Hepatocyte (in vitro differentiated cells): Measurements from ENCODE around the gene FILIP1. TPM values are rescaled to one million over a fixed set of nuclear protein-coding genes. Genes with fewer than 3 reads are reported as not detected.

Experiments used
- DNase-seq: peaks from one replicate; pipeline ENCODE4 v3.0.0-alpha.2; 2016; ENCODE audit warnings: low spot score
- H2AFZ ChIP-seq: fragments of 200-600 bp; sonication (generic); 2 replicates; pipeline ENCODE4 v1.6.0; 2016; ENCODE audit warnings: antibody characterized with exemption, mild to moderate bottlenecking
- H3K27ac ChIP-seq: fragments of 200-600 bp; sonication (generic); 2 replicates; pipeline ENCODE4 v1.5.1; 2016; ENCODE audit warnings: mild to moderate bottlenecking
- H3K27me3 ChIP-seq: fragments of 200-600 bp; sonication (generic); 2 replicates; pipeline ENCODE4 v1.6.1; 2016
- H3K36me3 ChIP-seq: fragments of 200-600 bp; sonication (generic); replicated peaks from 2 replicates; pipeline ENCODE4 v1.5.1; 2016; ENCODE audit warnings: low read depth; ENCODE audit not compliant: insufficient read depth
- H3K4me1 ChIP-seq: fragments of 200-600 bp; sonication (generic); 2 replicates; pipeline ENCODE4 v1.5.1; 2016; ENCODE audit warnings: mild to moderate bottlenecking, moderate library complexity; ENCODE audit not compliant: insufficient read depth
- H3K4me2 ChIP-seq: fragments of 200-600 bp; sonication (generic); 2 replicates; pipeline ENCODE4 v1.6.0; 2016
- H3K4me3 ChIP-seq: fragments of 200-600 bp; sonication (generic); 2 replicates; pipeline ENCODE4 v1.5.1; 2016; ENCODE audit warnings: mild to moderate bottlenecking
- H3K79me2 ChIP-seq: fragments of 200-600 bp; sonication (generic); 2 replicates; pipeline ENCODE4 v1.6.0; 2017; ENCODE audit warnings: mild to moderate bottlenecking
- H3K9me2 ChIP-seq: fragments of 200-600 bp; sonication (generic); replicated peaks from 2 replicates; pipeline ENCODE4 v1.6.0; 2017; ENCODE audit warnings: mild to moderate bottlenecking; ENCODE audit not compliant: insufficient read depth
- H3K9me3 ChIP-seq: fragments of 200-600 bp; sonication (generic); 2 replicates; pipeline ENCODE4 v1.5.1; 2016; ENCODE audit warnings: low read depth, mild to moderate bottlenecking
- H4K20me1 ChIP-seq: fragments of 200-600 bp; sonication (generic); 2 replicates; pipeline ENCODE4 v1.6.0; 2016; ENCODE audit warnings: mild to moderate bottlenecking; ENCODE audit not compliant: insufficient read depth, poor library complexity, severe bottlenecking
- CTCF ChIP-seq: fragments of 200-600 bp; sonication (generic); IDR thresholded peaks from 2 replicates; pipeline ENCODE4 v1.5.1; 2016; ENCODE audit warnings: antibody characterized with exemption, mild to moderate bottlenecking; ENCODE audit not compliant: poor library complexity
- EZH2 ChIP-seq: fragments of 200-600 bp; sonication (generic); IDR thresholded peaks from 2 replicates; pipeline ENCODE4 v1.6.1; 2016; ENCODE audit warnings: antibody characterized with exemption, mild to moderate bottlenecking, borderline replicate concordance
- EZH2phosphoT487 ChIP-seq: fragments of 200-600 bp; sonication (generic); IDR thresholded peaks from one replicate; pipeline ENCODE4 v1.6.1; 2018; ENCODE audit warnings: antibody characterized with exemption, mild to moderate bottlenecking, low read depth, moderate library complexity; ENCODE audit not compliant: unreplicated experiment, severe bottlenecking
- WGBS: methylation state at CpG from one replicate; pipeline ENCODE4 v1.1.6; 2016; ENCODE audit warnings: low lambda C conversion rate; ENCODE audit errors: missing lambda C conversion rate; 5-methylcytosine and 5-hydroxymethylcytosine counted together
- polyA plus RNA-seq: library from polyadenylated mRNA; unstranded; fragments of >200 nt; fragmentation: Nextera tagmentation; extraction: Ambion mirVana; gene quantifications from 2 replicates; pipeline ENCODE4 v1.2.1, GENCODE V29; 2016
- total RNA-seq: library from RNA; depleted of rRNA; stranded (reverse); fragments of >200 nt; gene quantifications from 2 replicates; pipeline ENCODE4 v1.2.3, GENCODE V29; 2014

Gene FILIP1
- total and polyA plus RNA-seq, 2 experiments from 2014 or later: 4.1 to 6.0 TPM

- Histone ChIP-seq H3K36me3 (no peaks in the 10 kb centered on the region), H2AFZ (no peak overlapping the region), H3K9me2 (no peaks in the 10 kb centered on the region), H3K27me3 (no peaks in the 10 kb centered on the region), H3K79me2 (no peaks in the 10 kb centered on the region), H3K4me3 (no peak overlapping the region), H3K4me1 (no peaks in the 10 kb centered on the region), H4K20me1 (no peaks in the 10 kb centered on the region), H3K27ac (no peak overlapping the region), H3K4me2 (no peak overlapping the region), H3K9me3 (no peaks in the 10 kb centered on the region)
- TF ChIP-seq CTCF (no peak), EZH2phosphoT487 (no peak), EZH2 (no peak)
- WGBS: 35% methylated on average over 2 of the region's 2 CpGs
- no peak for DNase-seq
Measured at GRCh38 chr6:75516757-75517156, 23.2 kb upstream of the FILIP1 start.

- Histone ChIP-seq H3K79me2 (no peaks in the 10 kb centered on the region), H3K36me3 (no peaks in the 10 kb centered on the region), H3K4me2 (no peak overlapping the region), H4K20me1 (no peaks in the 10 kb centered on the region), H3K27ac (no peak overlapping the region), H2AFZ (no peak overlapping the region), H3K9me3 (no peaks in the 10 kb centered on the region), H3K4me3 (no peak overlapping the region), H3K27me3 (no peaks in the 10 kb centered on the region), H3K9me2 (no peaks in the 10 kb centered on the region), H3K4me1 (no peaks in the 10 kb centered on the region)
- no peak for DNase-seq
- 86% methylated on average over 2 of the region's 2 CpGs for WGBS
- TF ChIP-seq EZH2phosphoT487 (no peak), CTCF (no peak), EZH2 (no peak)
Measured at GRCh38 chr6:75512591-75512990, 19.0 kb upstream of the FILIP1 start.

GRCh38 chr6:75505424-75505823, 11.8 kb upstream of the FILIP1 start:
- Histone ChIP-seq H3K27ac (no peak overlapping the region), H3K4me1 (no peaks in the 10 kb centered on the region), H3K9me3 (no peaks in the 10 kb centered on the region), H3K4me3 (no peak overlapping the region), H3K36me3 (no peaks in the 10 kb centered on the region), H2AFZ (no peak overlapping the region), H3K9me2 (no peaks in the 10 kb centered on the region), H3K27me3 (no peaks in the 10 kb centered on the region), H3K79me2 (no peaks in the 10 kb centered on the region), H4K20me1 (no peaks in the 10 kb centered on the region), H3K4me2 (no peak overlapping the region)
- TF ChIP-seq EZH2phosphoT487 (no peak), EZH2 (no peak), CTCF (no peak)
- no peak for DNase-seq
- WGBS: 66% methylated on average over 2 of the region's 2 CpGs
